H9 (cell line): ENCODE data around the gene IL20RA. TPM values are rescaled to one million over a fixed set of nuclear protein-coding genes. Genes with fewer than 3 reads are reported as not detected.

ENCODE experiments used
- DNase-seq: peaks from one replicate; pipeline ENCODE4 v3.0.0-alpha.2; 2017
- H2AFZ ChIP-seq: one replicate; pipeline ENCODE4 v1.6.1; 2013; ENCODE audit warnings: mild to moderate bottlenecking, low read length, control low read depth, moderate library complexity
- H2AK5ac ChIP-seq: 2 replicates; pipeline ENCODE4 v1.6.1; 2013; ENCODE audit warnings: low read length, control low read depth, mixed read lengths; ENCODE audit not compliant: insufficient read length
- H2BK120ac ChIP-seq: one replicate; pipeline ENCODE4 v1.6.1; 2013; ENCODE audit warnings: low read depth, mild to moderate bottlenecking, low read length, control low read depth, inconsistent platforms; ENCODE audit not compliant: poor library complexity, severe bottlenecking
- H2BK12ac ChIP-seq: 2 replicates; pipeline ENCODE4 v1.6.1; 2013; ENCODE audit warnings: low read length, control low read depth, mixed read lengths, low read depth; ENCODE audit not compliant: insufficient read length
- H2BK15ac ChIP-seq: 2 replicates; pipeline ENCODE4 v1.6.1; 2013; ENCODE audit warnings: low read depth, low read length, control low read depth
- H2BK20ac ChIP-seq: one replicate; pipeline ENCODE4 v1.6.1; 2013; ENCODE audit warnings: low read depth, mild to moderate bottlenecking, low read length, control low read depth, inconsistent platforms; ENCODE audit not compliant: poor library complexity, severe bottlenecking
- H2BK5ac ChIP-seq: 2 replicates; pipeline ENCODE4 v1.6.1; 2013; ENCODE audit warnings: low read length, control low read depth, mixed read lengths; ENCODE audit not compliant: insufficient read length
- H3K14ac ChIP-seq: 2 replicates; pipeline ENCODE4 v1.6.1; 2013; ENCODE audit warnings: low read length, control low read depth; ENCODE audit not compliant: insufficient read depth
- H3K18ac ChIP-seq: 2 replicates; pipeline ENCODE4 v1.6.1; 2013; ENCODE audit warnings: low read depth, mild to moderate bottlenecking, mixed read lengths, low read length, control low read depth; ENCODE audit not compliant: insufficient read length
- H3K23ac ChIP-seq: 2 replicates; pipeline ENCODE4 v1.6.1; 2013; ENCODE audit warnings: low read length, control low read depth, mixed read lengths, low read depth; ENCODE audit not compliant: insufficient read length
- H3K23me2 ChIP-seq: 2 replicates; pipeline ENCODE4 v1.6.1; 2013; ENCODE audit warnings: low read depth, mild to moderate bottlenecking, mixed read lengths, low read length, control low read depth; ENCODE audit not compliant: insufficient read length, poor library complexity, severe bottlenecking
- H3K27ac ChIP-seq: 2 replicates; pipeline ENCODE4 v1.5.1; 2013; ENCODE audit warnings: low read length, control low read depth, mixed read lengths, low read depth; ENCODE audit not compliant: insufficient read length
- H3K27me3 ChIP-seq: 2 replicates; pipeline ENCODE4 v1.6.1; 2013; ENCODE audit warnings: low read length, control low read depth, inconsistent platforms; ENCODE audit not compliant: insufficient read depth
- H3K4ac ChIP-seq: 2 replicates; pipeline ENCODE4 v1.6.1; 2013; ENCODE audit warnings: low read depth, mild to moderate bottlenecking, control low read depth, inconsistent platforms, low read length, moderate library complexity
- H3K4me1 ChIP-seq: 2 replicates; pipeline ENCODE4 v1.6.1; 2013; ENCODE audit warnings: low read length, control low read depth, inconsistent platforms; ENCODE audit not compliant: insufficient read depth
- H3K4me2 ChIP-seq: 2 replicates; pipeline ENCODE4 v1.6.1; 2013; ENCODE audit warnings: low read length, control low read depth, mixed read lengths; ENCODE audit not compliant: insufficient read length, insufficient read depth
- H3K56ac ChIP-seq: 2 replicates; pipeline ENCODE4 v1.6.1; 2013; ENCODE audit warnings: low read depth, mild to moderate bottlenecking, mixed read lengths, low read length, control low read depth; ENCODE audit not compliant: insufficient read length
- H3K79me1 ChIP-seq: 2 replicates; pipeline ENCODE4 v1.6.1; 2013; ENCODE audit warnings: low read depth, mild to moderate bottlenecking, moderate library complexity, low read length, control low read depth, inconsistent platforms; ENCODE audit not compliant: insufficient read depth, poor library complexity, severe bottlenecking
- H3K79me2 ChIP-seq: 2 replicates; pipeline ENCODE4 v1.6.1; 2013; ENCODE audit warnings: low read length, control low read depth, inconsistent platforms; ENCODE audit not compliant: insufficient read depth
- H3K9ac ChIP-seq: 2 replicates; pipeline ENCODE4 v1.6.1; 2013; ENCODE audit warnings: low read length, control low read depth, mixed read lengths; ENCODE audit not compliant: insufficient read length; ENCODE audit errors: extremely low read depth
- H3K9me3 ChIP-seq: one replicate; pipeline ENCODE4 v1.6.1; 2013; ENCODE audit warnings: low read depth, low read length, inconsistent platforms; ENCODE audit not compliant: control insufficient read depth
- H3T11ph ChIP-seq: one replicate; pipeline ENCODE4 v1.6.1; 2013; ENCODE audit warnings: mild to moderate bottlenecking, low read length, control low read depth, inconsistent platforms
- H4K20me1 ChIP-seq: one replicate; pipeline ENCODE4 v1.6.1; 2013; ENCODE audit not compliant: control insufficient read depth, insufficient read length, insufficient read depth
- H4K5ac ChIP-seq: 2 replicates; pipeline ENCODE4 v1.6.1; 2013; ENCODE audit warnings: low read depth, mild to moderate bottlenecking, mixed read lengths, low read length, control low read depth; ENCODE audit not compliant: insufficient read length
- H4K8ac ChIP-seq: replicated peaks from 2 replicates; pipeline ENCODE4 v1.6.1; 2013; ENCODE audit warnings: low read length, control low read depth, mixed read lengths, low read depth; ENCODE audit not compliant: insufficient read length
- H4K91ac ChIP-seq: 2 replicates; pipeline ENCODE4 v1.6.1; 2013; ENCODE audit warnings: low read depth, mild to moderate bottlenecking, moderate library complexity, mixed read lengths, low read length, control low read depth; ENCODE audit not compliant: insufficient read length
- H3K27ac Mint-ChIP-seq, 3 experiments: 2 replicates in 2 of 3; 3 replicates in 1 of 3; pipeline ENCODE4 v1.8.0; 2020 to 2021; ENCODE audit warnings: mixed read lengths in 3 of 3, mild to moderate bottlenecking in 1 of 3, moderate library complexity in 1 of 3
- H3K27me3 Mint-ChIP-seq: 2 replicates; pipeline ENCODE4 v1.8.0; 2021; ENCODE audit warnings: low read depth, mild to moderate bottlenecking, moderate library complexity, mixed read lengths
- H3K36me3 Mint-ChIP-seq, 3 experiments: 2 replicates in 2 of 3; 3 replicates in 1 of 3; pipeline ENCODE4 v1.8.0; 2020 to 2021; ENCODE audit warnings: low read depth in 3 of 3, mixed read lengths in 3 of 3; ENCODE audit not compliant: insufficient read depth in 1 of 3
- H3K4me1 Mint-ChIP-seq, 2 experiments: 2 replicates each; pipeline ENCODE4 v1.8.0; 2020; ENCODE audit warnings: mixed read lengths in 2 of 2
- H3K4me3 Mint-ChIP-seq, 2 experiments: 2 replicates in 1 of 2; 3 replicates in 1 of 2; pipeline ENCODE4 v1.8.0; 2020 to 2021; ENCODE audit warnings: mild to moderate bottlenecking in 2 of 2, mixed read lengths in 2 of 2, moderate library complexity in 1 of 2
- H3K9me3 Mint-ChIP-seq, 2 experiments: 2 replicates in 1 of 2; 3 replicates in 1 of 2; pipeline ENCODE4 v1.8.0; 2020; ENCODE audit warnings: mild to moderate bottlenecking in 2 of 2, mixed read lengths in 2 of 2, moderate library complexity in 1 of 2
- WGBS: extraction: QIAGEN DNeasy Blood & Tissue Kit; methylation state at CpG from one replicate; pipeline ENCODE4 v1.1.7; 2013; ENCODE audit warnings: missing lambda C conversion rate, low lambda C conversion rate, mixed read lengths; ENCODE audit not compliant: insufficient read length; ENCODE audit errors: extremely low coverage; 5-methylcytosine and 5-hydroxymethylcytosine counted together
- total RNA-seq: library from RNA; stranded (reverse); gene quantifications from 2 replicates; pipeline ENCODE4 v1.2.1, GENCODE V29; 2021
- TF ChIP-seq, protein P1 (sequence below): fragments of 200-600 bp; sonication (generic); conservative IDR thresholded peaks from 3 replicates; pipeline ENCODE4 v1.8.0; 2021; ENCODE audit warnings: antibody characterized with exemption, mild to moderate bottlenecking

Gene IL20RA
- total RNA-seq, 1 experiment from 2014 or later = 0.74 TPM

DNA sequence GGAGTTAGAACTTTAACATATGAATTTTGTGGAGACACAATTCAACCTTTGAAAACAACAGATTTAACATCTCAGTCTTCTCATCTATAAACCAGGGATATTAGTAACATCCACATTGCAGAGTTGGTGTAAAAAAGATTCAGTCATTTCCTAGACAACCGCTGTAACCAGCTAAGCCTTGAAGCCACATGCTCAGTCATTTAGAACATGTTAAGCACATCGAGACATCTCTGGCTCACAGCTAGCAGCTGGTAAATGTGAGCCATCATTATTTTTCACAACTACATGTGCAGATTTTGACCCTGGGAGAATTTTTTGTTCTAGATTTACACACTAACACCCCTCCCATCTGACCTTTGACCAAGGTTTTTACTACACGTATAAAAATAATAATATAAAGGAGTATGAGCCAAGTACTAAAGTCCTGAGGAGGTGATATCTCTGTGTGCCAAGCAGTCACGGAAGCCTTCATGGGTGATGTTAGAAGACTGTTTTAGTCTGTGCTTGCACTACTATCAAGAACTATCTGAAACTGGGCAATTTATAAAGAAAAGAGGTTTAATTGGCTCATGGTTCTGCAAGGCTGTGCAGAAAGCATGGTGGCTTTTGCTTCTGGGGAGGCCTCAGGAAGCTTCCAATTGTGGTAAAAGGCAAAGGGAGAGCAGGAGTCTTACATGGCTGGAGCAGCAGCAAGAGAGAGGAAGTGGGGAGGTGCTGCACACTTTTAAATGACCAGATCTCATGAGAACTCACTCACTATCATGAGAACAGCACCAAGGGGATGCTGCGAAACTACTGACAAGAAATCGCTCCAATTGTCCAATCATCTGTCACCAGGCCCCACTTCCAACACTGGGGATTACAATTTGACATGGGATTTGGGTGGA lies 48.7 kb upstream of the IL20RA start:
- Mint-ChIP-seq H3K27me3 (peaks cover 1% of the 10 kb centered on the region; the same call in 1 of the 2 replicates), H3K36me3 (no peaks in the 10 kb centered on the region), H3K9me3 (no peaks in the 10 kb centered on the region), H3K4me1 (peaks cover 12 to 15% of the 10 kb centered on the region in 2 experiments; a peak in 3 of 4 replicates), H3K27ac (no peak overlapping the region; a peak in 1 of 7 replicates), H3K4me3 (no peak overlapping the region)
- no peak overlapping the region for H3K14ac ChIP-seq
- no peaks in the 10 kb centered on the region; the same call in 1 of the 2 replicates for H3K27me3 ChIP-seq
- H3K4me1 ChIP-seq = no peaks in the 10 kb centered on the region
- H4K91ac ChIP-seq = no peak overlapping the region
- no peaks in the 10 kb centered on the region for H3K79me1 ChIP-seq
- H4K8ac ChIP-seq = no peak overlapping the region
- TF ChIP-seq, protein P1, sequence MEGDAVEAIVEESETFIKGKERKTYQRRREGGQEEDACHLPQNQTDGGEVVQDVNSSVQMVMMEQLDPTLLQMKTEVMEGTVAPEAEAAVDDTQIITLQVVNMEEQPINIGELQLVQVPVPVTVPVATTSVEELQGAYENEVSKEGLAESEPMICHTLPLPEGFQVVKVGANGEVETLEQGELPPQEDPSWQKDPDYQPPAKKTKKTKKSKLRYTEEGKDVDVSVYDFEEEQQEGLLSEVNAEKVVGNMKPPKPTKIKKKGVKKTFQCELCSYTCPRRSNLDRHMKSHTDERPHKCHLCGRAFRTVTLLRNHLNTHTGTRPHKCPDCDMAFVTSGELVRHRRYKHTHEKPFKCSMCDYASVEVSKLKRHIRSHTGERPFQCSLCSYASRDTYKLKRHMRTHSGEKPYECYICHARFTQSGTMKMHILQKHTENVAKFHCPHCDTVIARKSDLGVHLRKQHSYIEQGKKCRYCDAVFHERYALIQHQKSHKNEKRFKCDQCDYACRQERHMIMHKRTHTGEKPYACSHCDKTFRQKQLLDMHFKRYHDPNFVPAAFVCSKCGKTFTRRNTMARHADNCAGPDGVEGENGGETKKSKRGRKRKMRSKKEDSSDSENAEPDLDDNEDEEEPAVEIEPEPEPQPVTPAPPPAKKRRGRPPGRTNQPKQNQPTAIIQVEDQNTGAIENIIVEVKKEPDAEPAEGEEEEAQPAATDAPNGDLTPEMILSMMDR = no peak
- H2BK20ac ChIP-seq = no peak overlapping the region
- H3K9me3 ChIP-seq = no peaks in the 10 kb centered on the region
- no peak for DNase-seq
- H3K4ac ChIP-seq = no peak overlapping the region
- H3K79me2 ChIP-seq = no peaks in the 10 kb centered on the region
- no peak overlapping the region for H3K27ac ChIP-seq
- no peak overlapping the region for H4K5ac ChIP-seq
- no peak overlapping the region for H3K56ac ChIP-seq
- no peaks in the 10 kb centered on the region for H4K20me1 ChIP-seq
- no peak overlapping the region for H3K18ac ChIP-seq
- no peak overlapping the region for H2BK5ac ChIP-seq
- no peak overlapping the region for H2AFZ ChIP-seq
- no peak overlapping the region for H3K23ac ChIP-seq
- no peak overlapping the region for H2BK12ac ChIP-seq
- no peak overlapping the region for H2AK5ac ChIP-seq
- no peaks in the 10 kb centered on the region for H3K23me2 ChIP-seq
- no peak overlapping the region for H3K4me2 ChIP-seq
- no peak overlapping the region for H2BK120ac ChIP-seq
- WGBS = no CpG with 5 or more reads among the region's 6 CpGs
- H3T11ph ChIP-seq = no peak overlapping the region
- no peak overlapping the region for H2BK15ac ChIP-seq
- no peak overlapping the region for H3K9ac ChIP-seq
